ENCODE data around the gene CHST15. TPM values are rescaled to one million over a fixed set of nuclear protein-coding genes. Genes with fewer than 3 reads are reported as not detected.

The CHST15 gene
- total RNA-seq, 1 experiment from 2014 or later = 17.1 TPM

DNA sequence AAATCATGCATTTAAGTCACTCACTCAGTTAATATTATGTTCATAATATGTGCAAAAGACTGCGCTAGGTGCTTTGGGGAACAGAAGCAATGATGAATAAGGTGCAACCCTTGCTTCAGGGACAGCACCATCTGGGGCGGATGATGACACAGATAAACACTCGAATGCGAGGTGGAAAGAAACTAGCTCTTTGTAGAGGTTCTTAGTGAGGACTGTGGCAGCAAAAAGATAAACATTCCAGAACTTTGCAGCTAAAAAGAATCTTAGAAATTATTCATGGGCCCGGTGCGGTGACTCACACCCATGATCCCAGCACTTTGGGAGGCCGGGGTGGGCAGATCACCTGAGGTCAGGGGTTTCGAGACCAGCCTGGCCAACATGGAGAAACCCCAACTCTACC is 29.8 kb upstream of the CHST15 start:
- DNase-seq (no peak), ATAC-seq (no peak)
- Histone ChIP-seq H3K9ac (ENCODE audit: low read length) (no peak overlapping the region), H3K36me3 (ENCODE audit: low read depth, low read length) (no peaks in the 10 kb centered on the region), H3K27ac (ENCODE audit: low read length) (no peak overlapping the region), H3K4me2 (ENCODE audit: low read length) (no peak overlapping the region), H3K27me3 (ENCODE audit: low read length) (no peaks in the 10 kb centered on the region), H2AFZ (ENCODE audit: low read length) (no peak overlapping the region), H3K9me2 (replicated peaks; ENCODE audit: low read length) (no peaks in the 10 kb centered on the region), H3K9me3 (ENCODE audit: low read length) (no peaks in the 10 kb centered on the region), H4K20me1 (ENCODE audit: low read length) (no peaks in the 10 kb centered on the region), H3K4me1 (ENCODE audit: insufficient read depth, low read length) (no peaks in the 10 kb centered on the region), H3F3A (ENCODE audit: low read length, unreplicated experiment) (no peaks in the 10 kb centered on the region), H3K4me3 (ENCODE audit: low read length) (no peak overlapping the region), H3K79me2 (ENCODE audit: low read length) (no peaks in the 10 kb centered on the region)
- CTCF ChIA-PET = no interaction called here
- POLR2A ChIA-PET (ENCODE audit: unreplicated experiment) = no interaction called here
- BruUV-seq (replicated peaks) = no TSS peak
- no peak for TF ChIP-seq EZH2phosphoT487 (IDR thresholded peaks at IDR 0.05; ENCODE audit: borderline replicate concordance, low read length)
- TF ChIP-seq, protein P1, sequence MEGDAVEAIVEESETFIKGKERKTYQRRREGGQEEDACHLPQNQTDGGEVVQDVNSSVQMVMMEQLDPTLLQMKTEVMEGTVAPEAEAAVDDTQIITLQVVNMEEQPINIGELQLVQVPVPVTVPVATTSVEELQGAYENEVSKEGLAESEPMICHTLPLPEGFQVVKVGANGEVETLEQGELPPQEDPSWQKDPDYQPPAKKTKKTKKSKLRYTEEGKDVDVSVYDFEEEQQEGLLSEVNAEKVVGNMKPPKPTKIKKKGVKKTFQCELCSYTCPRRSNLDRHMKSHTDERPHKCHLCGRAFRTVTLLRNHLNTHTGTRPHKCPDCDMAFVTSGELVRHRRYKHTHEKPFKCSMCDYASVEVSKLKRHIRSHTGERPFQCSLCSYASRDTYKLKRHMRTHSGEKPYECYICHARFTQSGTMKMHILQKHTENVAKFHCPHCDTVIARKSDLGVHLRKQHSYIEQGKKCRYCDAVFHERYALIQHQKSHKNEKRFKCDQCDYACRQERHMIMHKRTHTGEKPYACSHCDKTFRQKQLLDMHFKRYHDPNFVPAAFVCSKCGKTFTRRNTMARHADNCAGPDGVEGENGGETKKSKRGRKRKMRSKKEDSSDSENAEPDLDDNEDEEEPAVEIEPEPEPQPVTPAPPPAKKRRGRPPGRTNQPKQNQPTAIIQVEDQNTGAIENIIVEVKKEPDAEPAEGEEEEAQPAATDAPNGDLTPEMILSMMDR (conservative IDR thresholded peaks at IDR 0.05; ENCODE audit: low read depth, low read length) = no peak
- no peak for TF ChIP-seq EZH2 (IDR thresholded peaks at IDR 0.05; ENCODE audit: low read length, unreplicated experiment)
- intact Hi-C loops (cut with micrococcal nuclease) = no loop called here

DNA sequence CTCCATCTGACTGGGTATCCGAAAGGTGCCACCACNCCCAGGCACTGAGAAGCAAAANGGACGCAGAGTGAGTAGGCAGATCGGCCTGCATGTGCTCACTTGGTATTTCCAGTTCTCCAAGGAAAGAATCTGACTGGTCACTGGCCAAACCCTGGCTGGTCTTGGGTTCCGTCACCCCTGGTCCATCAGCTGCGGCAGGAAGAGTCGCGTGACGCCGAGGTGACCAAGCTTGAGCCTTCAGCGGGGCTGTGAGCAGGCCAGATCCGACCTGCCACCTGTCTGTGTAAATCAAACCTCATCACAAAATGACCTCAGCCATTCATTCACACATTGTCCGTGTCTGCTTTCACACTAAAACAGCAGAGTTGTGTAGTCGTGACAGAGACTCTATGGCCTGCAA is 28.8 kb upstream of the CHST15 start:
- no peak for ATAC-seq
- CTCF ChIA-PET = interaction anchor here (0.5 kb wide), 1 partner anchor 1229 kb away, joined by 3 read pairs; no protein-coding TSS in a partner anchor
- Histone ChIP-seq H3K4me3 (ENCODE audit: low read length) (no peak overlapping the region), H3K9me2 (replicated peaks; ENCODE audit: low read length) (no peaks in the 10 kb centered on the region), H3K27ac (ENCODE audit: low read length) (no peak overlapping the region), H2AFZ (ENCODE audit: low read length) (no peak overlapping the region), H3K9ac (ENCODE audit: low read length) (no peak overlapping the region), H3K4me1 (ENCODE audit: insufficient read depth, low read length) (no peaks in the 10 kb centered on the region), H4K20me1 (ENCODE audit: low read length) (no peaks in the 10 kb centered on the region), H3K4me2 (ENCODE audit: low read length) (no peak overlapping the region), H3K36me3 (ENCODE audit: low read depth, low read length) (no peaks in the 10 kb centered on the region), H3K79me2 (ENCODE audit: low read length) (no peaks in the 10 kb centered on the region), H3K27me3 (ENCODE audit: low read length) (no peaks in the 10 kb centered on the region), H3K9me3 (ENCODE audit: low read length) (no peaks in the 10 kb centered on the region), H3F3A (ENCODE audit: low read length, unreplicated experiment) (no peaks in the 10 kb centered on the region)
- intact Hi-C loops (cut with micrococcal nuclease) = no loop called here
- no peak for DNase-seq
- POLR2A ChIA-PET (ENCODE audit: unreplicated experiment) = no interaction called here
- no TSS peak for BruUV-seq (replicated peaks)
- no peak for TF ChIP-seq EZH2phosphoT487 (IDR thresholded peaks at IDR 0.05; ENCODE audit: borderline replicate concordance, low read length)
- no peak for TF ChIP-seq EZH2 (IDR thresholded peaks at IDR 0.05; ENCODE audit: low read length, unreplicated experiment)
- TF ChIP-seq, protein P1 (conservative IDR thresholded peaks at IDR 0.05; ENCODE audit: low read depth, low read length) = no peak

DNA sequence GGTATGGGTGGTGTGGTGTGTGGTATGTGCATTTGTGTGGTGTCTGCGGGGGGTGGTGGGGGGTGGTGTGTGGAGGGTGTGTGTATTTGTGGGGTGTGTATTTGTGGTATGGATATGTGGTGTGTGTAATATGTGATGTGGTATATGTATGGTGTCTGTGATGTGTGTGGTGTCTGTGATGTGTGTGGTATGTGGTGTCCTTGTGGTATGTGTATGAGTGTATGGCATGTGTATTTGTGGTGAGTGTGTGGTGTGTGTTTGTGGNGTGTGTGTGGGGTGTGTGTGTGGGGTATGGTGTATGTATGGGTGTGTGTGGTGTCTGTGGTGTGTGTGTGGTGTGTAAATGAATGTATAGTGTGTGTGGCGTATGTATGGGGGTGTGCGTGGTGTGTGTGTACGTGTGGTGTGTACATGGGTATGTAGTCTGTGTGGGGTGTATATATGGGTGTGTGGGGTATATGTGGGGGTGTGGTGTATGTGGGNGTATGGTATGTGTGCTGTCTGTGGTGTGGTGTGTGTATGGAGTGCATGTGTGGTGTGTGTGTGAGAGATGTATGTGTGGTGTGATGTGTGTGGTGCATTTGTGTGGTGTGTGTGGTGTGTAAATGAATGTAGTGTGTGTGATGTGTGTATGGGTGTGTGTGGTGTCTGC is 27.1 kb upstream of the CHST15 start:
- DNase-seq = no peak
- Histone ChIP-seq H3K4me2 (ENCODE audit: low read length) (no peak overlapping the region), H3K27ac (ENCODE audit: low read length) (no peak overlapping the region), H3K27me3 (ENCODE audit: low read length) (no peaks in the 10 kb centered on the region), H3K9me2 (replicated peaks; ENCODE audit: low read length) (no peaks in the 10 kb centered on the region), H3K4me3 (ENCODE audit: low read length) (no peak overlapping the region), H3K9ac (ENCODE audit: low read length) (no peak overlapping the region), H3K4me1 (ENCODE audit: insufficient read depth, low read length) (no peaks in the 10 kb centered on the region), H4K20me1 (ENCODE audit: low read length) (no peaks in the 10 kb centered on the region), H2AFZ (ENCODE audit: low read length) (no peak overlapping the region), H3K9me3 (ENCODE audit: low read length) (no peaks in the 10 kb centered on the region), H3F3A (ENCODE audit: low read length, unreplicated experiment) (no peaks in the 10 kb centered on the region), H3K79me2 (ENCODE audit: low read length) (no peaks in the 10 kb centered on the region), H3K36me3 (ENCODE audit: low read depth, low read length) (no peaks in the 10 kb centered on the region)
- ATAC-seq = no peak
- BruUV-seq (replicated peaks) = no TSS peak
- TF ChIP-seq, protein P1 (conservative IDR thresholded peaks at IDR 0.05; ENCODE audit: low read depth, low read length) = no peak
- TF ChIP-seq EZH2 (IDR thresholded peaks at IDR 0.05; ENCODE audit: low read length, unreplicated experiment) (no peak), EZH2phosphoT487 (IDR thresholded peaks at IDR 0.05; ENCODE audit: borderline replicate concordance, low read length) (no peak)
- intact Hi-C loops (cut with micrococcal nuclease) = no loop called here
- POLR2A ChIA-PET (ENCODE audit: unreplicated experiment) = no interaction called here
- CTCF ChIA-PET = no interaction called here

Data from PC-3 (cell line).